Neural progenitor cell (in vitro differentiated cells): Measurements from ENCODE around the gene HMGXB4.

Source experiments
- EZH2 ChIP-seq: fragments of 200-600 bp; sonication (generic); IDR thresholded peaks from 2 replicates; pipeline ENCODE4 v1.6.1; 2017; ENCODE audit warnings: antibody characterized with exemption, mild to moderate bottlenecking, moderate library complexity
- EZH2phosphoT487 ChIP-seq: fragments of 200-600 bp; sonication (generic); IDR thresholded peaks from 2 replicates; pipeline ENCODE4 v1.6.1; 2017; ENCODE audit warnings: antibody characterized with exemption
- TF ChIP-seq, protein P1 (sequence below): fragments of 200-600 bp; sonication (generic); IDR thresholded peaks from 2 replicates; pipeline ENCODE4 v1.5.1; 2017; ENCODE audit warnings: antibody characterized with exemption, mild to moderate bottlenecking

DNA sequence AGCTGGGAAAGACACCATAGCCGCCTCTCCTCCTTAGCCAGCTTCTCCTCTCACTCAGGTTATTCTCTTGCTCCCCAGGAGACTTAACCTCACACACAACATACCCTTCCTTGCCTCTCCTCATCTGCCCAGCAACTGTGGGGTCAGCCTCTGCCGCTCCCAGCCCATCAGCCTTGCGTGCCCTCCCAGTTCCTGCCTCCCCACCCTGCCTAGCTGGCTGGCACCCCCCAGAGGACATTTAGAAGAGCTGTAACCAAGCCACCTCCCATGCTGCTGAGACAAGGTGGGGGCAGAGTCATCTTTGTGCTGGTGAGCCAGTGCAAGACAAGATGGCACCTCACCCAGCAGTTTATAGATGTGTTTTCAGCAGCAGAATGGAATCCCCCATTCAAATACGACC, 80.6 kb downstream of the HMGXB4 start:
- TF ChIP-seq, protein P1, sequence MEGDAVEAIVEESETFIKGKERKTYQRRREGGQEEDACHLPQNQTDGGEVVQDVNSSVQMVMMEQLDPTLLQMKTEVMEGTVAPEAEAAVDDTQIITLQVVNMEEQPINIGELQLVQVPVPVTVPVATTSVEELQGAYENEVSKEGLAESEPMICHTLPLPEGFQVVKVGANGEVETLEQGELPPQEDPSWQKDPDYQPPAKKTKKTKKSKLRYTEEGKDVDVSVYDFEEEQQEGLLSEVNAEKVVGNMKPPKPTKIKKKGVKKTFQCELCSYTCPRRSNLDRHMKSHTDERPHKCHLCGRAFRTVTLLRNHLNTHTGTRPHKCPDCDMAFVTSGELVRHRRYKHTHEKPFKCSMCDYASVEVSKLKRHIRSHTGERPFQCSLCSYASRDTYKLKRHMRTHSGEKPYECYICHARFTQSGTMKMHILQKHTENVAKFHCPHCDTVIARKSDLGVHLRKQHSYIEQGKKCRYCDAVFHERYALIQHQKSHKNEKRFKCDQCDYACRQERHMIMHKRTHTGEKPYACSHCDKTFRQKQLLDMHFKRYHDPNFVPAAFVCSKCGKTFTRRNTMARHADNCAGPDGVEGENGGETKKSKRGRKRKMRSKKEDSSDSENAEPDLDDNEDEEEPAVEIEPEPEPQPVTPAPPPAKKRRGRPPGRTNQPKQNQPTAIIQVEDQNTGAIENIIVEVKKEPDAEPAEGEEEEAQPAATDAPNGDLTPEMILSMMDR, result peak; percentile 11
- TF ChIP-seq EZH2 (no peak), EZH2phosphoT487 (no peak)
